ENCODE data around the gene PCYT2. TPM values are rescaled to one million over a fixed set of nuclear protein-coding genes. Genes with fewer than 3 reads are reported as not detected.

The PCYT2 gene
- total RNA-seq, 1 experiment from 2014 or later = 59.9 TPM

DNA sequence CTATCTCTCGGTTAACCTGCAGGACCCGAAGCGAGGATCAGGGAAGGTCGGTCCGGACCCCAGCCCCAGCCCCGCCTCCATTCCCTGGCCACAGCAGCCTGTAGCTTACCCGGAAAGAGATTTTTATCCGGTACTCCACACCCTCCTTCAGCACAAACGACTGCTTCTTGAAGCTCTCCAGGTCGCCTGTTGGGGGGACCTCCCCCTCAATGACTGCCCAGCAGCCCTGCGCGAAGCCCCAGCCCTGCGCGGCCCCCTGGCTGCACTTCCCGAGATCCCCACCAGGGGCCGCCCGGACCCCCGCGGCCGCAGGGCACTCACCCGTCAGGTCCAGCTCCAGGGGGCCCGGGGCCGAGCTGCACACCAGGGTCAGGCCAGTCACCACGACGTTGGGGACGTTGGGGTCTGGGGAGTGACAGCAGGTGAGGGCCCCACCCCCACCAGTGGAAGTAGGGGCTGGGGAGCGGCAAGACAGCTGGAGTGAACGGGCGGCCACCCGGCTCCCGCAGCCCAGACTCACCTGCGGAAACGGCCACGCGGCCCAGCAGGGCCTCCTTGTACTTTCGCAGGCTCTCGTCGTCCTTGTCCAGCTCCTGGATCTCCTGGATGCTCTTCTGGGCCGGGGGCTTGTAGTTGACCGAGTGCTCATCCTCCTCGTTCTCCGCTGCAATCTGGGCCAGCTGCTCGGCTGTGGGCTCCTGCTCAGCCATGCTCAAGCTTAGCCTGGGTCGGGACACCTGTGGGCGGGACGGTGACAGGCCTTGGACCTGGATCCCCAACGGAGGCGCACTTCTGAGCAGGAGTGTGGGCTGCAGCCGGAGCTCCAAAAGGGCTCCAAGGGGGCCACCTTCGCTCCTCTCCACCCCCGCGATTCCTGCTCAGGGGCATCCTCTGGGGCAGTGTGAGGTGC, 41.7 kb downstream of the PCYT2 start:
- peak; percentile 58 for DNase-seq (ENCODE audit: low read depth)

DNA sequence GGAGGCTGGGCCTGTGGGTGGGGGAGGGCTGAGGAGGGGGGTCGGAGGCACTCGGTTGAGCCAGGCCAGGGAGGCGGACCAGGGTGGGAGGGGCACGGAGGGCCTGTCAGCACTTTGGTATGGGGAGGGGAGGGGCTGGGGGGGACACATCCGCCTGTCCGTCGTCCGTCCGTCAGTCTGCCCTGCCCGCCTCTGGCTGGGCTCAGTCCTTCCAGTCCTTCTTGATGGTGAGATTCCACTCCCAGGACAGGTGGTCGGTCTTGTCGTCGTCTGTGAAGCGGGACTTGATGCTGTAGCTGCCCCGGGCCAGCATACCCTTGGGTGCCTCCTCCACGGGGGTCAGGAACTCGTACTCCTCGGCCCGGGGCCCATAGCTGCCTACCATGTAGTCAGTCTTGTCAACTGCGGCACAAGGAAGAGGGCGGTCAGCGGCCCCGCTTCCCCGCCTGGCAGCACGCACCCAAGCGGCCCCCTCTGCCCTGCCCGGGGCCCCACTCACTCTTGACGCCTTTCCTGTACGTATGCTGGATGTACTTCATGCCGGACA, 42.5 kb downstream of the PCYT2 start:
- in situ Hi-C loops (cut with HindIII; ENCODE audit: low pct_unique_long_range_greater_than_20kb, low sequenced_read_pairs) = no loop called here
- peak; percentile 79 for DNase-seq (ENCODE audit: low read depth)

More for the DNA sequence above, 41.7 kb downstream of the PCYT2 start:
- in situ Hi-C loops (cut with HindIII; ENCODE audit: low pct_unique_long_range_greater_than_20kb, low sequenced_read_pairs) = no loop called here

DNA sequence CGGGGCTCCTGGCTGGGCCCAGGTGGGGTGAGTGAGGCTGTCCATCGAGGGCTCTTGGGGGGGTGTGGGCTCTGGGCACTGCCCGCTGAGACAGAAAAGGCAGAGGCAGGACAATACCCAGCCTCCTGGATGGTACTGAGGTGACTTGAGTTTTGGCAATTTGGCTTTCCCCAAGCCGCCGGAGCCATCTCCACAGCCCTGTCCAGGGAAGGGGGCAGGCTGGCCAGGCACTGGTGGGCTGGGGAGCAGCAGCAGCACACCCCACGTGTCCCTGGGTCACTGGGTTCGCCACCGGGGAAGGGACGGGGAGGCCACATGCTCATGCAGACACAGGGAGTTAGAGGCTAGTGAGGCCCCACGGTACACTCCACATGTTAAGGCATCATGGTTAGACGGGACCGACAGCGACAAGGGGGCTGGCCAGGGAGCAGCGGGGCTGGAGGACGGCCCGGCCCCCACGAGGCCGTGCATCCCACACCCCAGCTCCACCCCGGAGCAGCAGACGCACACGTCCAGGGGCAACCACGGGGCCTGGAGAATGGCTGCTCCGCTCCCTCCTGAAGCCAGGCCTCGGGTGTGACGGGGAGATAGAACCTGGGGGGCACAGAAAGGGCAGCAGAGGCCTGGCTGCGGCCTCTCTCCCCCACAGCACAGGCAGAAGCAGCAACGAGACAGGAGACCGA, 43.1 kb downstream of the PCYT2 start:
- peak; percentile 77 for DNase-seq (ENCODE audit: low read depth)
- in situ Hi-C loops (cut with HindIII; ENCODE audit: low pct_unique_long_range_greater_than_20kb, low sequenced_read_pairs) = no loop called here

DNA sequence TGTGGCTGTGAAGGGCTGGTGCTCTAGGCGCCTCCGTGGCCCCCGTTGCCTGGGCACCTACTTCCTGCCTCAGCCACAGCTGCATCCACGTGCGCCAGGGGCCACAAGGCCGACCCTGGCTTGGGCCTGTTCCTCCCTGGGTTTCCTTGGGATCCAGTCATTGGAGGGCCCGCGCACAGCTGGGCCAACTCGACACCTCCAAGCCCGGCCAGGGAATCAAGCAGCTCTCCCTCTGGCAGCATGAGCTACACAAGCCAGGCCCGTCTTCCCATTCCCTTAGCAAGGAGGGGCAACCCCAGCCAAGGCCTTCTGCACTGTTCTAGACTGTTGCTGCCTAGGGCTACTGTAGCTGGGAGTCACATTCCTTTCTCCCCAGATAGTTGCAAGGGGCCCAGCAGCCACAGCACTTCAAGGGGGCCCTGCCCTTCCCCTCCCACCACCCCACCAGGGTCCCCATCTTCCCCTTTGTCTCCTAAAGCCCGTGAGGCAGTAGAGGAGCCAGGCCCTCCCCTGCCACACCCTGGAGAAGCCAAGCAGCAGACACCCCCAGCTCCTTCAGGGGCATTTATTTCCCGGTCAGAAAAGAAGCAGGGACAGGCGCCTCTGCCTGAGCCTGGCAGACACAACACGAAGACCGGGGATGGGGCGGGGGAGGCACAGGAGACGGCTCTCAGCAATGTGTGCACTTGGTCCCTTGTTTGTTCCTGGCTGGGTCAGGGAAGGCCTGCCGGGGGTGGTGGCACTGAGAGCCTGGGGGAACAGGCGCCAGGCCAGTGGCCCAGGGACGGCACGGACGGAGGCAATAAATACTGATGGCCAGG, 43.8 kb downstream of the PCYT2 start:
- DNase-seq (ENCODE audit: low read depth) = peak; percentile 56
- in situ Hi-C loops (cut with HindIII; ENCODE audit: low pct_unique_long_range_greater_than_20kb, low sequenced_read_pairs) = no loop called here

DNA sequence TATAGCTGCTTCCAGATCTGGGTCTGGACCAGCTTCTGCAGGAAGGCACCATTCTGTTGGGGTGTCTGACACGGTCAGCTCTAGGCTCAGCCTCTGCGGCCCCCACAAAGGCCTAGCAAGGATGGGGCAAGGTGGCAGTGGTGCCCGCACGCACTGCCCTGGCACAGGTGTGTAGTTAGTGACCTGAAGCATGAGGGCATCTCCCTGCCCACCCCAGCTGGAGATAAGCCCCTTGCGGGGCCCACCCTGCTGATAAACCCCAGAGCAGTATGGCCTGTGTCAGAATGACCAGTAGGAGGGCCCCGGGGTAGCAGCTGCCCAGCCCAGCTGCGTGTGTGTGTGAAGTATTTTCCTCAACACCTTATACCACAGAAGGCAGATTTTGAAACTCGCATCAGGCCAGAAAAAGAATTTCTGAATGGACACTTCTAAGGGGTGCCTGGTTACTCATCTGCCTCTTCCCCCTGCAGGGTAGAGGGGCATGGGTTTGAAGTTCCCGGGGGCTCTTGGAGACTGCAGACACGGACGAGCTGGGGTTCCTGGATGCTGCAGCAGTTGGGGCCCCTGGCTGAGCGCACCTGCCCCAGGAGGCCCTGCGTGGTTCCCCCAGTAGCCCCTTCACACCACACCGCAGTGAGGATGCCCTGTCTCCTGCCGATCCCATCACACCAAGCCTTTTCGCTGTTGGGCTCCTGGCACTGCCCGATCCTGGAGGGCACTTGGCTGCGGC, 44.6 kb downstream of the PCYT2 start:
- DNase-seq (ENCODE audit: low read depth) = no peak
- in situ Hi-C loops (cut with HindIII; ENCODE audit: low pct_unique_long_range_greater_than_20kb, low sequenced_read_pairs) = no loop called here

DNA sequence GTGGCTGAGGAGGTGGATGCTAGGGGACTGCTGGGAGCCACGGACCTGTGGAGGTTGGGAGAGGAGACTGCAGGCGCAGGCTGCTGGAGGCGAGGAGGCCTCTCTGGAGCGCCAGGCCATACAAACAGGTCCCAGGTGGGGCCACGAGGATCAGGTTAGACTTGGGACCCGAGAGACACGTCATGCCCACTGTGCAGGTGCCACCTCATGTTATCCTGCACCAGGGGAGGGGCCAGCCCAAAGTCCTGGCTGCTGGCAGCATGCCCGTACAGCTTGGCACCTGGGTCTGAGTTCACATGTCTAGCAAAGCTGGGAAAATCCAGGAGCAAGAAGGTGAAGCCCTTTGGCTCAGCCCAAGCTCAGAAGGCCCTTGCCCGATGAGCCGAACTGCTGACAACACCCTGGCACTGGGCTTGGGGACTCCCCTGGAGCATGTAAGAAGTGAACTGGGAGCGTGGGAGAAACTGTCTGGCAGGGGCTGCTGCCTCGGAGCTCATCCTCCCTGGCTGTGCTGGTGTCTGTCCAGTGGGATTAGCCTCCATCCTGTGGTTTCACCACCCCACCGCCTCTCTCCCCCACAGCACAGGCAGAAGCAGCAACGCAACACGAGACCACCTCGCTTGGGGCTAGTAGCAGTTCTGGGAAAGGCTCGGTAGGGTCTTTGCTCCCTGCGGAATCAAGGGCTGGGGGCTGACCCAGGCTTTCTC, 45.3 kb downstream of the PCYT2 start:
- no peak for DNase-seq (ENCODE audit: low read depth)
- in situ Hi-C loops (cut with HindIII; ENCODE audit: low pct_unique_long_range_greater_than_20kb, low sequenced_read_pairs) = no loop called here

DNA sequence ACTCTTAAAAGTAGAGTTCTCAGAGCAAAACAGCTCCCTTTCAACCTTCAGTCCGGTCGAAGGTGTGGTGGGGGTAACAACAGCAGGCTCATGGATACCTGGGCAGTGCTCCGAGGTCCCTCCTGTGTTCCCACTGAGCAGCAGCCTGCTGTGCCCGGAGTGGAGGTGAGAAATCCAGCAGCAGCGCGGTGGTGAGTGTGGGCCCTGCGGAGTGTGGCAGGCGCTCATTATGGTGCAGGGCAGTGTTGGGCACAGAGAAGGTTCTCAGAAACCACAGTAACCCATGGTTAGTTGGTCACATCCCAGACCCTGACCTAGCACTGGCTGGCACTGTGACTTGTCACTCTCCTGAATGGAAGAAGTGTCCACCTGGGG, 45.9 kb downstream of the PCYT2 start:
- in situ Hi-C loops (cut with HindIII; ENCODE audit: low pct_unique_long_range_greater_than_20kb, low sequenced_read_pairs) = no loop called here
- no peak for DNase-seq (ENCODE audit: low read depth)

DNA sequence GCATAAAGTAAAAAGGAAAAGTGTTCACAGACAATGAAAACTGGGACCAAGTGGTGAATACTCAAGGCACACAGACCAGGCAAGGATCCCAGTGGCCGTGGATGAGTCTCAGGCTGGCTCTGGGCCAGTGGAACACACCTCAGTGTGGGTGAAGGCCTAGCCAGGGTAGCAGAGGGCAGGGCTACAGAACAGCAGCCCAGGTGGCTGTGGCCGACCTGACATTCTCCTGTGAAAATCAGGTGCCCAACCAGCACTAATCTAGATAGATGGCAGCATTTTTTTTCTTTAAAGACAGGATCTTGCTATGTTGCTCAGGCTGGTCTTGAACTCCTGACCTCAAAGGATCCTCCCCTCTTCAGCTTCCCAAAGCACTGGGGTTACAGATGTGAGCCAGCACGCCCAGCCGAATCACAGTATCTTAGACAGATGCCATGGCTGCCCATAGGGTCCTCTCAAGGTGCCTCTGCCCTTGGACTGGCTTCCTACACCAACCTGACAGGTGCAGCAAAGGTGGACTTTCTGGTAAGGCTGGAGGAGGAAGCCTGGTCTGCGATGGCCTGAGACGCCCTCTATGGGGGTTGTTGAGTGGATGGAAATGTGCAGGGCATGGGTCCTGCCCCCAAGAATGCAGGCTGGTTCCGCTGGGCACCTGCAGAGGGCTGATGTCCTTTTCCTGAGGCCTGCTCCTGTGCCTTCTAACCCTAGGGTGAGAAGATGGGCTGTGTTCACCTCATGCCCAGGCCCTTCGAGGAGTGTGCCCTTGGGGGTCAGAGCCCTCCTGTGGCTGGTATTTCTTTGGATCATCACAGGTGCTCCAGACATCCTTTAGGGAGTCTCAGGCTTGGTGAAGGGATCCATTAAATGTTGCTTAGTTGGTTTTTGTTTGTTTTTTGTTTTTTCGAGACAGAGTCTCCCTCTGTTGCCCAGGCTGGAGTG, 47.1 kb downstream of the PCYT2 start:
- DNase-seq (ENCODE audit: low read depth) = no peak
- in situ Hi-C loops (cut with HindIII; ENCODE audit: low pct_unique_long_range_greater_than_20kb, low sequenced_read_pairs) = no loop called here

DNA sequence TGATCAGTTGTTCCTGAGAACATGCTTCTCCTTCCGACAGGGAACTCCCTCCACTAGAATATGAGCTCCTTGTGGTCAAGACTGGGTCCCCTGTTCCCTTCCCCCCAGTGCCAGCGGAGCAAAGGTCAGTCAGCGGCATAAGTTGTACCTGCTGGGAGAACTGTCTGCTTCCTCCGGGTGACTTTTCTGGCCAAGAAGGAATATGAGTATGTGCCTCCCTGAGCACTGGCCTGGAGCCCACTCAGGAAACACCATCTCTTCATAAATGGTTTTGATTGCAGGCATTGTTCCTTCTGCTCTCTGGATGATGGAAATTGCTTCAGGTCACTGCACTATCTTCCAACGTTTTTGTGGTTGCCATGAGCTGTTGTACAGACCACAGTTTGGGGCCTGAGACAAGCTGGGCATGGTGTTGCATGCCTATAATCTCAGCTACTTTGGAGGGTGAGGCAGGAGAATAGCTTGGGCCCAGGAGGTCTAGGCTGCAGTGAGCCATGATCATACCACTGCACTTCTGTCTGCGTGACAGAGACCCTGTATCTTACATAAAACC, 48.0 kb downstream of the PCYT2 start:
- no peak for DNase-seq (ENCODE audit: low read depth)
- in situ Hi-C loops (cut with HindIII; ENCODE audit: low pct_unique_long_range_greater_than_20kb, low sequenced_read_pairs) = no loop called here

DNA sequence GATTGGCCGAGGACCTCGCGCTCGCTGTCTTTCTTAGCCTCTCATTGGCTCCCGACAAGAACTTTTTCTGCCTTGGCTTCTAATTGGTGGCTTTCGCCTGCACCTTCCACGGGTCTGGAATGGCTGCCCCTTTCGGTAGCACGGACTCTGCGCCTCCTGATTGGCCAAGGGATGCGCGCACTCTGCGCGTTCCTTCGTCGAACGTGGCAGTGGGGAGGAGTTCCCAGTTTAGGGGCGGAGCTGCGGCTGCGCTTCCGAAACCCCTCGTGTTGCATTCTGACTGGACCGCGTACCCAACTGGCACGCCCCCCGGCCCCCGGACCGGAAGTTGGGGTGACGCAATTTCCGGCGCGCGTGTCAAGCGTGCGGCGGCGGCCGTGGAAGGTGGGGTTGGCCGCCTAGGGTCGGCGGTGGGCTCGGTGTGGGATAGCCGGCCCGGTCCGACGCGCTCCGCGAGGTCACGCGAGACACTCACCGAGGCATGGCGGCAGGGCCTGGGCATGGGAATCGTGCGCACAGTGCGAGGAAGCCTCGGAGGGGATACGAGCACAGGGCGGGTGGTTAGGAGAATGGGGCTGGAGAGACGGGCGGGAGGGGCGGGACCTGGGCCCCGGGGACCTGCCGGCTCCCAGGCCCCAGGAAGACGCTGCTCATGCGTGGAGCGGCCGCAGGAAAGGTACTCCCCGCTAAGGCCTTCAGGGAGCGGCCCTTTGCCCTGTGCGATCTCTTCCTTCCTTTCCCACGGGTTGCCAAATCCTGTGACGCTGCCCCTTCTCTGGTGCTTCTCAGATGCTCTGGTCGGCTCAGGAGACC, 50.2 kb downstream of the PCYT2 start:
- peak; percentile 100 for DNase-seq (ENCODE audit: low read depth)
- in situ Hi-C loops (cut with HindIII; ENCODE audit: low pct_unique_long_range_greater_than_20kb, low sequenced_read_pairs) = no loop called here

DNA sequence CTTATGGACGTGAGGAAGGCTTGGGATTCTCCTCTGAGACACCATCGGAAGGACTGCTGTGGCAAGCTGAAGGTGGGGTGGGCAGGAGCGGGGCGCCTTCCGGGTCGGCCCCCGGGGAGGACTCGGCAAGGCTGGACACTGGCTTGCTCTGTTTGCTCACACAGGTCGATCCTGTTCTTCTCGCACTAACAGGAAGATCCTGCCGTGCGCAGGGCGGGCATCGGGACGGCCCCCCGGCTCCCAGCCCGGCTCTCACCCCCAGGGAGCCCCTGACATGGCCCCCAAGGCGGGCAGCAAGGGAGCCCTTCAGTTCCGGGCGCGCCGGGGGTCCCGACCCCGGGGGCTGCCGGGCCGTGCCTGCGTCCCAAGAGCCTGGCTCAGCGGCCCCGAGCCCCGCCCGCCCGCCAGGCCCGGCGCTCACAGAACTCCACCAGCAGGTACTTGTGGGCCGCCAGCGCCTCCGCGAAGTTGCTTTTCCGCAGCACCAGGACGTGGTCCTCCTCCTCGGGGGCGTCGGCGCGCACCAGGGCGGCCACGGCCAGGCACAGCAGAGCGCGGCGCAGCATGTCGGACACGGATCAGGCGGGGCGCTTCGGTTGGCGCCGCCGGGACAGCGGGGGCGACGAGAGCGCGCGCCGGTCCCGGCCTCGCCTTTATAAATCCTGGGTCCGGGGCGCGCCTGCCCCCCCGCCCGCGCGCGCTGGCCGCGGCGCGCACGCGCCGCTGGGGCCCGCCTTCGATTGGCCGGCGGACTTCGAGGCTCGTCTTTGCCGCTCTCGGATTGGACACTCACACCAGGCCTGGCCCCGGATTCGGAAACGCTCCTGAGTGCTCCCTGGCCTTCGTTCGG, 51.1 kb downstream of the PCYT2 start, which contains the start of gene P4HB:
TSS of gene P4HB (minus strand) at position 630 of the 850 bp plus-strand sequence. CDS start at position 566, 64 bp downstream.
- DNase-seq (ENCODE audit: low read depth) = no peak

DNA sequence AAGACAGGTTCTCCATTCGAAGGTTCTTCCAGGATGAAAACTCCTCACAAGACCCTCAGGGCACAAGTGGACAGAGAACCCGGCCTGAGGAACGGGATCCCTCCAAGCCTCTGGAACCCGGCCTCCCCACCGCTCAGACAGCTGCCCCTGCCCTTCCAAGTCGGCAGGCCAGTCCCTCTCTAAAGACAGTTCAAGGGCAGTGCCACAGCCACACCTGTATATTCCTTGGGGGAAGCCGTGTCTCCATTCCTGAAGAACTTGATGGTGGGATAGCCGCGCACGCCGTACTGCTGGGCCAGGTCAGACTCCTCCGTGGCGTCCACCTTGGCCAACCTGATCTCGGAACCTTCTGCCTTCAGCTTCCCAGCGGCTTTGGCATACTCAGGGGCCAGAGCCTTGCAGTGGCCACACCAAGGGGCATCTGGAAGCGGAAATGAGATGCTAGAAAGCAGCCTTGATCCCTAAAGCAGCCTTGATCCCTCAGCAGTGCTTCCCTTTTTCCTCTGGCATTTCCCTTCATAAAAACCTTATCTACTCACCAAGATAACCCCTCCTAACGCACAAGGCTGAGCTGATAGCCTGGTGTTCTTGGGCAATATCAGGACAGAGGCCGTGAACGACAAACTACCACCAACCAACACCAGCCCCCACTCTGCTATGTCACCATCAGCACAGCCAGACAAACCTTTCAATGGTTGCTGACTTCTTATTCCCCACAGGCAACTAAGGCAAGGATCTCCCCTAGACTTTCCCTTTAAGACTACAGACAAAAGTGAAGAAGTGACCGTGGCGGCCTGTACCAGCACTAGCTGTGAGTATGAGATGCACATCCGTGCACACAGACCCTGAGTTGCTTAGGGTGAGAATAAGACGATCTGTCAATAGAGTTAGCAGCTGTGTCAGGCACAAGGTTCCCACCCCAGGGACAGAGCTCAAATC, 52.0 kb downstream of the PCYT2 start:
- no peak for DNase-seq (ENCODE audit: low read depth)
- in situ Hi-C loops (cut with HindIII; ENCODE audit: low pct_unique_long_range_greater_than_20kb, low sequenced_read_pairs) = no loop called here

More for the DNA sequence above, 51.1 kb downstream of the PCYT2 start, which contains the start of gene P4HB:
- in situ Hi-C loops (cut with HindIII; ENCODE audit: low pct_unique_long_range_greater_than_20kb, low sequenced_read_pairs) = no loop called here

DNA sequence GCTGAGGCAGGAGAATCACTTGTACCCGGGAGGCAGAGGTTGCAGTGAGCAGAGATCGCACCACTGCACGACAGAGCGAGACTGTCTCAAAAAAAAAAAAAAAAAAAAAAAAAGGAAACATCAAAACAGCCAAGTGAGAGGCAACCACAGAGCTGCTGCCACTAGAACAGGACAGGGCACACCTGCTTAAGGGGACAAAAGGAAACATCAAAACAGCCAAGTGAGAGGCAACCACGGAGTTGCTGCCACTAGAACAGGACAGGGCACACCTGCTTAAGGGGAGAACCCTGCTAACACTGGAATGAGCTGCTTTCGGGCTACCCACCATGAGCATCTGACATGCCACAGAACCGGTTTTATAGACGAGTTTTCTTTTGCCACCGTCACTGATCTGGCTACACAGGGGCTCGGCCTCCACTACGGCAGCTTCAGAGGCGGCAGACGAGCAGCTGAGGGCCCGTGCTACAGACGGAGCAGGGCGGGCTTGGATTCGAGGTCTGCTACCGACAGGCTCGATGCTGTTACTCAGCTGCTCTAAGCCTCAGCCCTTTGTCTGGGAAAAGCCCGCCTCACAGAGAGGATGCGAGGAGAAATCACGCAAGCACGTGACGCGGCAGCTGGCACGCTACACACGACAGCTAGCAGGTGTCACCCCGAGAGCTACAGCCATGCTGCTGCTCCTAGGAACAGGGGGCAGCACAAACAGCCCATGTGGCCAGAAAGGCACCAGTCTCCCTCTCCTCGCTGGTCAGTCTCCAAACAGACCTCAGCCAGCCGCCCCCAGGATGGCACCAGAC, 52.8 kb downstream of the PCYT2 start:
- in situ Hi-C loops (cut with HindIII; ENCODE audit: low pct_unique_long_range_greater_than_20kb, low sequenced_read_pairs) = no loop called here
- no peak for DNase-seq (ENCODE audit: low read depth)

Measured in Caki2 (cell line).